Coronary artery (tissue), 2 donors: ENCODE data around the gene FBXO24.

Experiments
- DNase-seq: peaks from one replicate; pipeline ENCODE4 v3.0.0-alpha.2; 2017; ENCODE audit warnings: low spot score
- H3K27ac ChIP-seq, 2 donors: fragments of 200-600 bp; sonication (generic); one replicate each; pipeline ENCODE4 v1.5.1; 2016 to 2019
- H3K4me3 ChIP-seq: fragments of 200-600 bp; sonication (generic); 2 replicates; pipeline ENCODE4 v1.5.1; 2016; ENCODE audit warnings: mild to moderate bottlenecking, moderate library complexity
- CTCF ChIP-seq: fragments of 200-600 bp; sonication (generic); IDR thresholded peaks from one replicate; pipeline ENCODE4 v1.5.1; 2019; ENCODE audit warnings: antibody characterized with exemption

Gene FBXO24

GRCh38 chr7:100607111-100607510 is 21.0 kb downstream of the FBXO24 start:
- no peak for DNase-seq
- Histone ChIP-seq H3K4me3 (no peak overlapping the region), H3K27ac (no peak overlapping the region)
- no peak for TF ChIP-seq CTCF

DNA sequence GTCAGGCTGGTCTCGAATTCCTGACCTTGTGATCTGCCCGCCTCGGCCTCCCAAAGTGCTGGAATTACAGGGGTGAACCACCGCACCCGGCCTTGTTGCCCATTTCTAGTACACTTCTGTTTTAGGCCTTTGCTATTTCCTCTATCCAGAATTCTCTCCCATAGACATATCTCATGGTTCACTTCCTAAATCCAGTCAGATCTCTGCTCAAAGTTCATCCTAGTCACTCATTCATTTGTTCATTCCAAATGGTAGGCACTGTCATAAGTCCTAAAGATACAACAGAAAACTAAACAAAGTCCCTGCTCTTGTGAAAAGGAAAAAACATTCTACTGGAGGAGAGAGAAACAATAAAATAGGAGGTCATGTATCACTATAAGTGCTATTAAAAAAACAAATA is 23.8 kb downstream of the FBXO24 start:
- TF ChIP-seq CTCF = no peak
- no peak for DNase-seq
- Histone ChIP-seq H3K4me3 (no peak overlapping the region), H3K27ac (no peak overlapping the region)

- no peak for TF ChIP-seq CTCF
- Histone ChIP-seq H3K4me3 (peak within 1 kb of the TSS; percentile 86), H3K27ac (peak within 1 kb of the TSS; percentile 87 to 91)
- DNase-seq = peak; percentile 99
Measured at GRCh38 chr7:100611983-100612729, 26.0 kb downstream of the FBXO24 start, which contains the start of gene MOSPD3. Gene MOSPD3 (plus strand): TSS chr7:100612540. CDS start chr7:100612792, 252 bp downstream.

DNA sequence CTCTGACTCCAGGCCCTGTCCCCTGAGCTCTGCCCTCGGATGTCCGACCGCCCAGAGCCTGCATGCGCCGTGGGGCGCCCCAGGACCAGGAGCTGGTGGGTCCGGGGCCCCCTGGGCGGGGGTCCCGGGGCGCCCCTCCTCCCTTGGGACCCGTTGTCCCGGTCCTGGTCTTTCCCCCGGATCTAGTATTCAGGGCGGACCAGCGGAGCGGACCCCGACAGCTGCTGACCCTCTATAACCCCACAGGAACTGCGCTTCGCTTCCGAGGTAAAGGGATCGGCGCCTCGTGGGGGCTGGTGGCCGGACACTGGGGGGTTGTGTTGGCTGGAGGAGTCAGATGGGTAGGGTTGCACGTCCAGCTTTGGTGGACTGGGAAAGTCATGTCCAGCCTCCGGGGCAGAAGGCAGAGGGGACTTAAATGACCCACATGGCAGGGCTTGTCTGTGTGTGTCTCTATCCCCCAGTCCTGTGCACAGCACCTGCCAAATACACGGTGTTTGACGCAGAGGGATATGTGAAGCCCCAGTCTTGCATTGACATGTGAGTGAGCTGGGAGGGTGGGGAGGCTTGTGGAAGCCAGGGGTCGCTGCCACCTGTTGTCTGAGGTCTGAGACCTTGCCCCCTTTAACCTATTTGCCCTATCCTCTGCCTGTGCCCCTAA is 26.7 kb downstream of the FBXO24 start:
- no peak for TF ChIP-seq CTCF
- DNase-seq = no peak
- H3K4me3 ChIP-seq = peak overlapping the region; percentile 86
- H3K27ac ChIP-seq = peak overlapping the region; percentile 87 to 91

DNA sequence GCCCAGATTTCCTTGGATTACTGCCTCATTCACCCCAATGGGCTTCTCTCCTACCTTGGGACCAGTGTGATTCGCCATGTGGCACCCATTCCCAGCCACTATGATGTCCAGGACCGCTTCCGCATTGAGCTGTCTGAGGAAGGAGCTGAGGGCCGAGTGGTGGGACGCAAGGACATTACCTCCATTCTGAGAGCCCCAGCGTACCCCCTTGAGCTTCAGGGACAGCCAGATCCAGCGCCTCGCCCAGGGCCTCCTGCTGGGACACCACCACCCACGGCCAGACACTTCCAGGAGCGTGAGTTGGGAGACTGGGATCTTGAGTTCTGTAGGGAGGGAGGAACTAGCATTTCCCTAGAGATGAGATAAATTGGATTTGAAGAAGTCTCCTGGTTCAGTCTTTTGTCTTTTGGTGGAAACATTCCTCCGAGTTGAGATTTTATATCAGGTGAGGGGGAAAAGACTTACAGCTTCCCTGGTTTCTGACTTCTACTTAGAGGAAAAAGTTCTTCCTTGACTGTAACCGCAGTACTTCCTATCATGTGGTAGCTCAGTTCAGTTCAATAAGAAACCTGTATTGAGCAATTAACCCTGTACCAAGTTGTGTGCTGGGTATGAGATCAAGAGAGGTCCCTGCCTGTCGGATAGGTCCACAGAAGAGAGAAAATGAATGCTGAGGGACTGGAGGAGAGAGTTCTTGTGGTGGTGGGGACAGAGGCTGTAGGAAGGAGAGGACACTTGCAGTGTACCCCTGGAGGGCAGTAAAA is 27.5 kb downstream of the FBXO24 start:
- peak overlapping the region in 1 of 2 donors; percentile 91 for H3K27ac ChIP-seq
- peak overlapping the region; percentile 86 for H3K4me3 ChIP-seq
- TF ChIP-seq CTCF = no peak
- DNase-seq = no peak

- TF ChIP-seq CTCF = no peak
- no peak for DNase-seq
- Histone ChIP-seq H3K27ac (no peak overlapping the region), H3K4me3 (no peak overlapping the region)
Measured at GRCh38 chr7:100614308-100614861, 28.3 kb downstream of the FBXO24 start.
